NCI-H2081 (cell line): ENCODE data around the gene TMEM108.

ENCODE experiments used
- DNase-seq, 2 experiments: peaks; one replicate each; lab custom pipeline; 2025; lab: John Stamatoyannopoulos, UW

The TMEM108 gene

DNA sequence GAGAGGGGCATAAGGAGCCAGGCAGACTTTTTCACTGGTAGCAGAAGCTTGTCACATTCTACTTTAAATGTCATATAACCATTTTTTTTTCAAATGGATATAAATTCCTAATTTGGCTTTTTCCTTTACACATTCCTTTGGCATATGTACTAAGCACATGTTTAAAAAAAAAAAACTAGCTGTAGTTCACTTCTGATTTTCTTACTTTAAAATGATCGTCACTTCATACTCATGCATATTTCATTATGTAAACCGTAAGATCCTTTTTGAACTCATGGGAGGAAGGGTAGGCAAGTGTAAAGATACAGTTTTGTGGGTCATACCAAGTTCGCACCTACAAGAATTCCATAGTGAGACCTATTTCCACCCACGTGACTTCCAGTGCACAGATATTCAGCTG, 316.5 kb downstream of the TMEM108 start:
- no peak for DNase-seq

DNA sequence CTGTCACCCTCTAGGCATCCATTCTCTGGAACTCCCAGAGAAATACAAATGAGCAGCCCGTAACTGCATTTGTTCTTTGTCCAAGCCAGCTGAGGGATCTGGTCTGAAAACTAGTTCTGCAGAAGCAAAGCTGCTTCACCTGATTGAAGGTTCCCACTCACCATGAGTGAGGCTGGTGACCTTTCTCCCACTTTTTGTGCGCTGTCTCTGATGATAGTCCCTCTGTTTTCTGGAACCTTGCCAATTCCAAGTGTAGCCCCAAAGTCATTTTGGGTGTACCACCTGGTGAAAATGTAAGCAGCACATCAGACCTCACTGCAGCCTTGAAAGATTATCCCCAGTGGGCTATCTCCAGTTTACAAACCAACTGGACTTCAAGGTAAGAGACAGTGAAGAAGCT, 322.3 kb downstream of the TMEM108 start:
- DNase-seq, result no peak

DNA sequence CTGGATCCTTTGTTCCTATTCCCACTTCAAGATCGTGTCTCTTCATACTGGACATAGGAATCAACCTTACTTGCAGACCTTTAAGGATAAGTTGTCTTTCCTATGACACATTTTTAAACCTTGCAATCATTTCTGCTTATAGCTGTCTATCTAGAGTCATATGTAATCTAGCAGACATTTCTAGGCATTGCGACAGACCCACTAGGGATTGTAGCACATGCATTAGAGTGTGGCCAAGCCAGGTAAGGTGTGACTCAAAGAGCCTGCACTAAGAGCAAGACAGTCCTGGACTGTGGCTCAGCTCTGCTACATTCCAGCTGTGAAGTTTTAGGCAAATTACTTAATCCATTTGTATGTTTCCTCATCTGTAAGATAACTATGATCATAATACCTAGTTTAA, 322.8 kb downstream of the TMEM108 start:
- DNase-seq, result no peak

DNA sequence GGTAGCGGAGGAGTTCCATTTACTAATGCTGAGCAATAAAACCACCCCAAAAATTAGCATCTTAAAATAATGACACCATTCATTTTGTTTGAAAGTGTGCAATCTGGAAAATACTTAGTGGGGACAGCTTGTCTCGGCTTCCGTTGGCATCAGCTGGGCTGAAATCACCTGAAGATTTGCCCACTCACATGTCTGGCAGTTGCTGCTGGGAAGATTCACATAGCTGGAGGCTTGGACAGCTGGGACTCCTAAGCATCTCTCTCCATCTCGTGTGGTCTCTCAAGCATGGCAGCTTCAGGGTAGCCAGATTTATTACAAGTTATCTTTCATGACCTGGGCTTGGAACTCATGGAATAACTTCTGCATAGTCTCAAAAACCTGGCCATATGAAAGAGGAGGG, 323.2 kb downstream of the TMEM108 start:
- no peak for DNase-seq

DNA sequence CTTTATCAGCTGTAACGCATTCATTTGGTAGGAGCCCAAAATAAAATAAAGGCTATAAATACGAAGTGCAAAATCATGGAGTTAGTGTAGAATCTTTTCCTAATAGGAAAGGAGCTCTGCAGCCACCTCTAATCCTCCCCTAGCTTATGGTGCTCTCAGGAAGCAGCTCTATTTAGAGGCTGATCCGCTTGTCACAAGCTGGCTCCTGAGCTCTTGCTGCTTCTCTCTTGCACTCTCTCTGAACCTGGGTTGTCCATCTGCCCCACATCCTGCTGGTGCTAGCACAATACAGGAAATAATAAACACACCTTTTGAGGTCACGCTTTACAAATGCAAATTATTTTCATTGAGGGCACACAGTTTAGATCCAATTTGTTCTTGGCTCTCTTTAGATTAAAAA, 324.3 kb downstream of the TMEM108 start:
- peak; percentile 25 to 80 for DNase-seq

DNA sequence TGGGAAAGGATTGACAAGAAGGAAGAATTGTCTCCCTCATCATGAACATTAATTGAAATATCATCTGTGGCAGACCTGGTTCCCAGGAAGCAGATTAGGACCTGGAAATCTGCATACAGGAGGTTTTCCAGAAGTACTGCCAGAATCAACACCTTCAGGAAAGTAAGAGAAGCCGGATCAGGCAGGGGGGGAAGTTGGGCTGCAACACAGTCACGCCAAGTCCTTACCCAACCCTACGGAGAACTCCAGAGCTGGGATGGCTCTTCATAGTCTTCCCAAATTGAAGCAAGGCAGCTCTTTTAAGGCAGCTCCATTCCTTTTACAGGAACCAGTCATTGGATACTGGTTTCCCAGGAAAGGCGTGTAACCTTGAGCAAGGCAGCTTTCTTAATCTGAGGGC, 326.5 kb downstream of the TMEM108 start:
- no peak for DNase-seq

DNA sequence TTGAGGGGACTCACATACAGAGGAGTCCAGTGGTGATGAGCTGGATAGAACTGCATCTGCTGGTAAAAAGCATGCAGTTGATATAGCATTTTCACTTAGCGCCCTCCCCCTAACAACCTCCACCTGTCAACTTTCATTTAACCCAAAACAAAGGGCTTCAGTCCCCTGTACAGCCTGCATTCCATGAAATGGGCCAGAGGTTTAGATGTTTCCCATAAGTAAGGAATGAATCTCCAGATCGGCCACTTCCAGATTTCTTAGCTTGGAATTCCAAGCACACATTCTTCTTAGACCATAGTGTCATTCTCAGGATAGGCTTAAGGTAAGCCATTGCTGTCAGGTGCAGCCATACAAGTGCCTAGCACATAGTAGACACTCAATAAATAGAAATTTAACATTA, 328.7 kb downstream of the TMEM108 start:
- DNase-seq, result no peak

DNA sequence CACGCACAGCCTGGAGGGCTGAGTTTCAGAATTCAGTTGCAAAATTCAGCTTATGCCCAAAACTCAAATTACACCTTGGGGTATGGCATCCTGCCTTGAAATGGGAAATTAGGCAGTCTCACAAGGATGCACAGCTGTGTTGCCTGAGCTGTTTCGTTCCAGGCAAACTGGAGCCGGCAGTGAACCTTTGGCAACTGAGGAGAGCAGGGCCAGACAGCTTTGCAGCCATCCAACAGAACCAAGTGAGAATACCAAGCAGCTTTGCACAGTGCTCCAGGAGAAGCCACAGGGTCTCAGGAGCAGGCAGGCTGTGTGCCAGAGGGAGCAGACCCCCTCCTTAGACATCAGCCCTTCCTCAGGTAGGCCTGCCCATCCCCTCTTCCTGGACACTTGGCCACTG, 329.2 kb downstream of the TMEM108 start:
- no peak for DNase-seq

DNA sequence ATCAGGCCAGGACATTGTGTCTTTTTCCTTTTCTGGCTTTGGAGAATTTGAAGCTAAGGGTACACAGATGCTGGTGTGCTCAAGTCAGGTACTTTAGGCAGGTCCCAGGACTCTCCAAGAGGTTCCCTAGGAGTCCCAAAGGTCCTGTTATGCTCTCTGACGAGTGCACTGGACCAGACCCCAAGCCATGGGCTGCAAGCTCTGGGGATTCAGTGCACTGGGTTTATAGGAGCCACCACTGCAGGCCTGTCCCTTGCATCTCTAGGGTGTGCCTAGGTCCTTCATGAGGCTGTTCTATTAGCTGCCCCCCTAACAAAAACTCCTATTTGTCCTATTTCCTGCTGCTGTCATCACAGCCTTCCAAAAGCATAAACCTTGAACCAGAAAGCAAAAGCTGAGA, 329.8 kb downstream of the TMEM108 start:
- no peak for DNase-seq

DNA sequence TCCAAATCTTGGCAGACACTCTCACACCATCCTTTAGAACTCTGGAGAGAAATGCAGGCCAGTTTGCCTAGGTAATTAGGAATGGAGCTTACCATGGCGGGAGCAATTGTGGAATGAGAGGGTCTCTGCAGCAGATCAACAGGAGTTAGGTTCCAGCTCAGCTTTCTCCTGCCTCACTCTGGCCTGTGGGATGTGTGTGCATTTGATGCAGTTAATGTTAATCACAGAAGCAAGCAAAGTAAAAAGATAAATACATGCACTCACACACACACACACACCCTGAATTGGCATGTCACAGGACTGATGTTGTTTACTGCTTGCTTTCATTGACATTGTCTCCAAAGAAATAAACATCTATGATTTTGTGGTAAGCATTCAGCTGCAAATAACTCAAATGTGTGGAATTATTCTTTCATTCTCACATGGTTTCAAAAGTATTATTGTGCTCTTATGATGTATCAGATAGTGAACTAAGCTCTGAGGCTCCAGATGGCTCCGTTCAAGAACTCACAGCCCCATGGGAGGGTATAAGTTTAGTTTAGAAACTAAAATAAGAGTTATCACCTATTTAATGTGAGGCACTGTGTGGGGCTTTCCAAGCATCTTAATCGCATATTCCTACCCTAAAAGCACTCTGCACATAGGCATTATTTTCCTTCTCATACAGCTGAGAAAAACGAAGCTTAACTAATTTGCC, 330.3 kb downstream of the TMEM108 start:
- no peak for DNase-seq

DNA sequence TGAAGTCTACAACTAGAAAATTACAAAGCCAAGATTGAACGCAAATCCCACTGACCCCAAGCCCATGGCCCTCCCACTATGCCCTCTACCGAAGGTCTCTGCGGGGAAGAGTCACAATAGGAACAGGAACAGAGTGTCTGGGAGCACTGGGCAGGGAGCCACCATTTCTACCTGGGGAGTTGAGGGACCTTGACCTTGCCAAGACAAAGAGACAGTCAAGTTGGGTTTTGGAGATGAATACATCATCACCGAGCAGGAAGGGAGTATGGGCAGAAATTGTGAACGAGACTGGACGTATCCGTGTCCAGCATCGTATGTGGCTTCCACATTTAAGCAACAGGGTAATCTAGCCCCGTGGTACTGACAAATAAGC, 330.9 kb downstream of the TMEM108 start:
- DNase-seq, result no peak

DNA sequence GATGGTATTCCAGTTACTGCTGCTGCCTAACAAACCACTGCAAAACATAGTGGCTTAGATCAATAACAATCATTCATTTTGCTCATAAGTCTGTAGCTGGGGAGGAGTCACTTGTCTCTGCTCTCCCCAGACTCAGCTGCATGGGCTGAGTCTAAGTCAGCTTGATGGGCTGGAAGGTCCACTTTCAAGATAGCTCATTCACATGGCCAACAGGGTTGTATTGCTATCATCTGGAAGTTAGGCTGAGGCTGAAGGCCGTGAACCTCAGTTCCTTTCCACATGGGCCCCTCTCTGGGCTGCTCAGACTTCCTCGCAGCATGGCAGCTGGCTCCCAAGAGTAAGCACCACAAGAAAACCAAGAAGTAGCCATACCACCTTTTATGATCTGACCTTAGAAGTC, 333.0 kb downstream of the TMEM108 start:
- no peak for DNase-seq

DNA sequence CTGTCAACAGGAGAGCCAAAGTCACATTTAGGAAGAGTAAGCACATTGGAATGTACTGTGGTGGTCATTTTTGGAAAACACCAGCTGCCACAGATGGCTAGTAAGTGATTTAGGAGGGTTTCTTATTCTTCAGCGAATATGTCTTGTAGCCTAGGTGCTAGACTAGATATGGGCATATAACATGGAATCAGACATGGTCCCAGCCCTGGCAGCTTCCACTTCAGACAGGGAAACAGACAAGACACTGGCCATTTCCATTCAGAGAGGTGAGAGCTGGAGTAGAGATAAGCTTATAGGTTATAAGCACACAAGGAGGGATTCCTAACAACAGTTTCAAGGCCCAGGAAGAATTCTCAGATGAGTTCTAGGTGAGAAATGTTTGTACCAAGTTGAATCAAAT, 333.5 kb downstream of the TMEM108 start:
- DNase-seq, result no peak

DNA sequence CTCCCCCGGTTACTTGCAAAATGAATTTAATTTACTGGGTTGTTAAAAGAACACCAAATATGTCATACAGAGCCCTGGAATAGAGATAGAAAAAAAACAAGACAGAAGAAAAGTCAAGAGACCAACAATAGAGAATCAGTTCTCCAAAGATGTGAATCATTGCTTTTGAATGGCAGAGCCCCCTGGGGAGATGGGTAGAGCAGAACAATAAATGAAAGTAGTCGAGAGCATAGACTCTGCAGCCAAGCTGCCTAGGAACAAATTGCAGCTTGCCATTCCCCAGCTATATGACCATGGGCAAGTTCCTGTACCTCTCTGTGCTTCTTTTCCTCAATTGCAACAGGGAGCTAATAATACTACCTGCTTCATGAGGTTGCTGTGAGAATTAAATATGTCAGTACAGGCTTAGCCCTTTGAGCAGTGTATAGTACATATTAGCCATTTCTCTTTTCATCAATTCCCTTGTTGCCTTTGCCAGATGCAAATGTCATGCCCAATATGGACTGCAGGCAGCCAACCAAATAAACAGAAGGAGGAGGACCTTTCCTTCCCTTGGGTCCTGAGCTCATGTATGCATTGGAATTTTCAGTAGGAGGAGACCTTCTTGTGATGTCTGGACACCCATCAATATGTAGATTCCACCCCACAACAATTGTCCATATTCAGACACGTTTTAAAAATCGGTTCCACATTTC, 336.7 kb downstream of the TMEM108 start:
- DNase-seq, result no peak

DNA sequence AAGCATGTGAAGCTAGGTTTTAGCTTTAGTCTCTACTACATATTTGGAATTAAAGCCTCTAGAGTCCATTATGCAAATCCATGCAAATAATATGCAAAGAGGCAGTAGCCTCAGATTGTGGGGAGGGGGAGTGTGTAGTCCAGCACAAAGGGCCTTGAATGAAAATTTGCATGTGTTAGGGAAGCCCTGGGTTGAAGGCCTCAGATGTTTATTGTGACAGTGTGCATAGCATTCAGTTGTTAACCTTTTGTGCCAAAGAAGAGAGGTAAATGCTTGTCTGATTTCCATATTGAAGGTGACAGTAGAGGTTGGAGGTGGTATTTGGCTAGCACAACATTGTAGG, 337.2 kb downstream of the TMEM108 start:
- DNase-seq, result no peak

DNA sequence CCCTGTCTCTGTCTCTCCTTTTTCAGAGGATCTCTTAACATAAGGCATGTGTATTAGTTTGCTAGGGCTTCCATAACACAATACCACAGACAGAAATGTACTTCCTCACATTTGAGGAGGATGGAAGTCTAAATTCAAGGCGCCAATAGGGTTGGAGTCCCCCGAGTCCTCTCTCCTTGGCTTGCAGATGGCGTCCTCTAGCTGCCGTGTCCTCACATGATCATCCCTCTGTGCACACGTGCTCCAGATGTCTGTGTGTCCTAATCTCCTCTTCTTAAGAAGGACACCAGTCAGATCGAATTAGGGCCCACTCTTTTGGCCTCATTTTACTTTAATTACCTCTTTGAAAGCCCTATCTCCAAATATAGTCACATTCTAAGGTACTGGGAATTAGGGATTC, 338.6 kb downstream of the TMEM108 start:
- no peak for DNase-seq

DNA sequence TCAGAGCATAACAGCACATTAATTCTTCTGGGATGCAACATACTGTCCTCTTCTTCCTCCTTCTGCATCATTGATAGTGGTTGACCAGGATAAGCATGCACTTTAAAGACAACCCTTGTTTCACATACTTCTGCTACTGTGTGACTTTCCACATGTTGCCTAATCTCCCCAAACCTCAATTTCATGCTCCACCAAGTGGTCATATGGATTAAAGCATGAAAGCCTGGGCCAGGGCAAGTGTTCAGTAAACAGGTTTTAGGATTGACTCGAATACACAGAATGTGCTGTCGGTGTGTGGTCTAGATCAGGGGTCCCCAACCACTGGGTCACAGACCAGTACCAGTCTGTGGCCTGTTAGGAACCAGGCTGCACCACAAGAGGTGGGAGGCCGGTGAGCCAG, 339.2 kb downstream of the TMEM108 start:
- peak; percentile 34 to 53 for DNase-seq

DNA sequence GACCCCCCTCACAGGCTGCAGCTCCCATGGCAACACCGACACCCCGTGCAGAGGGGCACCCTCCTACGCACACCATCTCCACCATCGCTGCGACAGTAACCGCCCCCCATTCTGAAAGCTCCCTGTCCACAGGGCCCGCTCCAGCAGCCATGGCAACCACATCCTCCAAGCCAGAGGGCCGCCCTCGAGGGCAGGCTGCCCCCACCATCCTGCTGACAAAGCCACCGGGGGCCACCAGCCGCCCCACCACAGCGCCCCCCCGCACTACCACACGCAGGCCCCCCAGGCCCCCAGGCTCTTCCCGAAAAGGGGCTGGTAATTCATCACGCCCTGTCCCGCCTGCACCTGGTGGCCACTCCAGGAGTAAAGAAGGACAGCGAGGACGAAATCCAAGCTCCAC, 341.7 kb downstream of the TMEM108 start:
- no peak for DNase-seq

DNA sequence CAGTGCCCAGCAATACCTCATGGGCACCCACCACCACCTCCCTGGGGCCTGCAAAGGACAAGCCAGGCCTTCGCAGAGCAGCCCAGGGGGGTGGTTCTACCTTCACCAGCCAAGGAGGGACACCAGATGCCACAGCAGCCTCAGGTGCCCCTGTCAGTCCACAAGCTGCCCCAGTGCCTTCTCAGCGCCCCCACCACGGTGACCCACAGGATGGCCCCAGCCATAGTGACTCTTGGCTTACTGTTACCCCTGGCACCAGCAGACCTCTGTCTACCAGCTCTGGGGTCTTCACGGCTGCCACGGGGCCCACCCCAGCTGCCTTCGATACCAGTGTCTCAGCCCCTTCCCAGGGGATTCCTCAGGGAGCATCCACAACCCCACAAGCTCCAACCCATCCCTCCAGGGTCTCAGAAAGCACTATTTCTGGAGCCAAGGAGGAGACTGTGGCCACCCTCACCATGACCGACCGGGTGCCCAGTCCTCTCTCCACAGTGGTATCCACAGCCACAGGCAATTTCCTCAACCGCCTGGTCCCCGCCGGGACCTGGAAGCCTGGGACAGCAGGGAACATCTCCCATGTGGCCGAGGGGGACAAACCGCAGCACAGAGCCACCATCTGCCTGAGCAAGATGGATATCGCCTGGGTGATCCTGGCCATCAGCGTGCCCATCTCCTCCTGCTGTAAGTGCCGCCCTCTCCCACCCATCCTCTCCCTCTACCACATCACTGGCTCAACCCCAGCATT, 342.5 kb downstream of the TMEM108 start:
- DNase-seq, result no peak

DNA sequence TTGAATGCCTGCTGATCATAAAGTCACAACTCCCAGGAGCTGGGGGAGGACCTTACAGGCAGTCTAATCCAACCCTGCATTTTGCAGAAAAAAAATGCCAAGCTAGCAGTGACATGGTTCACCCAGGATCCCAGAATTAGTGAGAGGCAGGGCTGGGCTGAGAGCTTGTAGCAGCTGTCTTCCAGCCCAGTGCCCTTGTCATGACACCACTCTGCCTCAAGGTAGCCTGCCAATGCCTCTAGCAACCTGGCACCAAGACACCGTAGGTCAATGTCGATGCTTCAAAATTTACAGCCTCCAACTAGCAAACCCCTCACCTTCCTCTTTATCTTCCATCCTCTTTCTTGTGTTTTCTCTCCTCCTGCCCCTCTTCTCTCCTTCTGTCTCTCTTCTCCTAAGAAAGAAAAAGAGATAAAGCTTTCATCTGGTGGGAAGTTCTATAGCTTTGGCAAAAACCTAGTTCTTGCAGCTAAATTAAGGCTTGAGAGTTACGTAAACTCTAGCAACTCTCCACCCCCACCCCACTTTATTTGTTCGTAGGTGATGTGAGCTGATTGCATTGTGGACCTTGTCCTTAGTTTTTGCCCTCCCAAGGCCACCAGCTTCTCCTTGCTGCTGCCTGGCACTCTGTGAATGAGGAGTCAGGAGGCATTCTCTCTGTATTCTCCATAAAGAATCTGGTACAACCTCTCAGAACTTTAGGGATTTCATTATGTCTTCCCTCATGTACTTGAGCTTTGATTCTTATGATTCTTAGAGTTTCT, 343.3 kb downstream of the TMEM108 start:
- no peak for DNase-seq

DNA sequence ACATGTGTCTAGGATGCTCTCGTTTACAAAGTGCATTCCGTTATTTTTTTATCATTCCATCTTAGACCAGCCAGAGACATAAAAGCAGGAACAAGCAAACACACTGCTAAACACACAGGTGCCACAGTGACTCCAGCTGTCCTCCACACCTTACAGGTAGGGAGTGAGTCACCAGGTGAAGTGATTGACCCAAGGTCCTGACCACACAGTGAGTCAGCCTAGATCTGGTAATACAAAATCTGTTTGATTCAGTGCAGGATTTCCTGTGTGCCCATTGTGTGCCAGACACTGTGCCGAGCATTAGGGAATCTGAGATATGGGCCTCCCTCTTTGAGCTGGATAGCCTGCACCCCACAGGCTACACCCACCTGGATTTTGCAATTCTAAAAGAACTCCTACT, 345.0 kb downstream of the TMEM108 start:
- no peak for DNase-seq

DNA sequence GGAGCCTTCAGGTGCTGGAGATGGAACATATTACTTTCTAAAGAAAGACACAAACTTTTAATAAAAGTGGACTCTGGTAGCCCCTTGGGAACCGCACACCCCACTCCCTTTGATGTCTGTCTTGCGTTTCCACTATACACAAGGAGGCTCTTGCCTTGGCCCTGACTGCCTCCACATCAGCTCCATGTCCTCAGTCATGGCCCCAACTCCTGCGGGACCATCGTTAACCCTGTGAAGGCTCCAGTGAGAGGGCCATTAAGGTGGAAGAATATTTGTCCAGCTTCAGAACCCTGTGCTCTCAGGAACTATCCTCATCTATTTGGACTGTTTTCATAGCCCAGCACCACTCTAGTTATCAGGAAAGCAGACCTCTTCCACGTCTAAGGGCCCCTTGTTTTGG, 345.6 kb downstream of the TMEM108 start:
- DNase-seq, result no peak
